Globus pallidus (tissue), 1 donor: ENCODE measurements around the gene NTM.

Experiments used
- DNase-seq: peaks from one replicate; pipeline ENCODE4 v3.0.0-alpha.2; 2015; ENCODE audit warnings: low spot score

Gene NTM

DNA sequence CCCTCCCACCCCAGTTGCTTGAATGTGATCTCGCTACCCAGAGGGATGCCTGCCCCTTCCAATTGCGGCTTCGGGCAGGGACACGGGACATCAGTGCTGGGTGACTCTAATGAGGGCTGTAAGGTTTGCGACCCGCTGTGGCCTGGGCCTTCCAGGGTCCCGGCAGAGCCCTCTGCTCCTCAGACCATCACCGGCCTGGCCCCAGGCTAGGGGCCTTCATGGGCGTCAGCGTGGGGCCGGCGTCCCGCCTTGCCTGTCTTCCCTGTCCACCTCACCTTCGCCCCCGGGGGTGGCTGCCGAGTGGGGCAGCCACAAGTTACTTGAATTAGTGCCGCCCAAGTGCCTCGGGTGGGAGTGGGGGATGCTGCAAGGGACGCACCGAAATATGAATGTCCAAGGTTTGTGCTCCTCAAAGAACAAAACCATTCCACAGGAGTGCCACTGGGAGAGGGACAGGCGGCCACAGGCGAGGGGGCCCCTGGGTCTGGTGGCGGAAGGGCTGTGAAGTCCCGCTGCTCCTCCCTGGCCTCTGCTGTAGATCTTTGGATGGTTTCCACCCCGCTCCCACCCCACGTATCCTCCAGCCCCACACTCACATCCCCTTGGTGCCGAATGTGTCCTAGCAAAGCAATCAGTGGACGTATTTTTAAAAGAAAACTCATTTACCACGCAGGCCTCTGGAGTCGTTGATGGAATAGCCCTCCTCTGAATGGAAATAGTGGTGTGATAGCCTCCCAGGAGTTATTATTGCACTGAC, 317.1 kb downstream of the NTM start:
- DNase-seq, result no peak

GRCh38 chr11:131688048-131688693, 317.8 kb downstream of the NTM start:
- DNase-seq, result no peak

DNA sequence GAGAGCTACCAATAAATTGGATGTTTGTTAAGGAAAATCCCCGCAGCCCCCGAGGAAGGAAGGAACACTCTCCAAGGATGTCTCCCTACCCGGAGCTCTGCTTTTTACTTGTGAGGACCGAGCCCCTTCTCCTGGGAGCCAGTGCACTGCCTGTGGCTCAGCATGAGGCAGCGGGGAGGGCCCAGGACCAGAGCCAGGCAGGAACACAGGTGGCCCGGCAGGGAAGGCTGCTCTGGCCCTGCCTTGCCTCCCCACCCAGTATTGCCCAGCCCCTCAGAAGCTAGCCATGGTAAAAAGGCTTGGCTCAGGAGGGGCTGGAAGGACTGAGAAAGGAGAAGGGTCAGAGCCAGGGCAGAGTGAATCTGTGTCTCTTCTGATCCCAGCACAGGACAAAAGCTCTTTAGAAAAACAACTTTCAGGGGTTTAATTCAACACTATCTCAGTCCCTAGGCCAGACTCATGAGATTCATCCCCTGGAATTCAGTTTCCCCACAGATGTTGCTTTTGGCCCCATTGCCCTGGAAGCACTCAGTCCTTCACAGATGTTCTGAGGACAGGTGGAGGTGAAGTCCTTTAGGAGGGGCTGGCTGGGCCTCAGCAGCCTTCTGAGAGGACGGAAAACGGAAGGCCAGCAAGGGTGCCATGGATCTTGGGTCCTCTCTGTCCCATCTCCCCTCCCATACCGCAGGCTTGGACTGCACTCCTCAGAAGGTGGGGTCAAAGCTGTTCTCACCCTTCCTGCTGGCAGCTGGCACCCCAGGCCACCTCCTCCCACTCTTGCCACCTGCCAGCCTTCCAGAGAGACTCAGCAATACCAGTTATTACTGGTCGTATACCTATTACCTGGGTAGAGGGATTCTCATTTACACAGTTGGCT, 318.9 kb downstream of the NTM start:
- no peak for DNase-seq

DNA sequence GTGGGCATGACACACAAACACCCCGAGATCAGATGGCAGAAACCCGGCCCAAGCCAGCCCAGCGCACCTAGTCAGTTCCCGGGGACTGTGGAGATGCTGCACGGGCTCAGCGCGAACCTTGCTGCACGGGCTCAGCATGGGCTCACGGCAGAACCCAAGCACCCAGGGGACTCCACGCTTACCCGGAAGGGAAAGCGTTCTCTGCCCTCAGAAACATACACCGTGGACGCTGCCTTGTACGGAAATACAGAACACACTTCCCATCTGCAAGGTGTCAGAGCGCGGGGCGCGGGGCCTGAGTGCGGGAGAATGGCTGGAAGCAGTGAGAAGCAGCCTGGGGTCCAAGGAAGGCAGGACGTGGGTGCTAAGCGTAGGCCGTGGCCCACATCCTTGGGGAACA, 319.9 kb downstream of the NTM start:
- no peak for DNase-seq

GRCh38 chr11:131690776-131691175, 320.4 kb downstream of the NTM start:
- DNase-seq, result no peak

DNA sequence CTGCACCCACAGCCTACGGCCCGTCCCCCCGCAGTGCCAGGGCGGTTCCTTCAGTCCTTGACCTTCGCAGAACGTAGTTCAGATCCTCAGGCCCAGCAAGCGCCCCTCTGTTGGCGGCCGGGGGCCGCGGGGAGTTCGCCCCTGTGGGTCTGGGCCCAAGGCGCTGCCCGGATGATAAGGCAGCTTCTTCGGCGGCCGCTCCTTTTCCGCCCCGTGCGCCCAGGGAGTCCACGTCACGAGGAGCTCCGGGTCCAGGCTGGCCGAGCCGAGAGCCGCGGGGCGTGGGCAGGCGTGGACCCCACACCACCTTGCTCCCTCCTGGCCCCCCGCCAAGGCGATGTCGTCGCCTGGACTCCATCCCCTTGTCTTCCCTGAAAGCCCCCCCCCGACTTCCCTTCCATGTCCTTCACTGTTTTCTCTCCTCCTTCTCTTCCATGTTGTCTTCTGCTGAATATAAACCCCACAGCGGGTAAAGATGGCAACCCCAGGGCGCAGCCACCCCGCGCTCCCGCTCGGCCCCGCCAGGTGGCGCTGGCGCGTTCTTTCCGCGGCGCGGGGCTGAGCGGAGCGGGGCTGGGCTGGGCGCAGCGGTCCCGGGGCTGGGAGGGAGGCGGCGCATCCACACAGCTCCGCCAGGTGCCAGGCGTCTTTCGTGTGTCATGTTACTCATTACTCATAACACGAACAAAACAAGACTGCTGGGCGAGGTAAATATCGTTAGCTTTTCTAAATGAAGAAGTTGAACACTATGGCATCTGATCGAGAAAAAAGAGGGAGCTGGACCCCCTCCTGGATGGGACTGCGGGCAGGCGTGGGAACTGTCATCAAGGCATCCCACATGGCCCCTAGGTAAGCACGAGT, 321.0 kb downstream of the NTM start:
- no peak for DNase-seq

- DNase-seq, result no peak
Measured at GRCh38 chr11:131692151-131692550, 321.7 kb downstream of the NTM start.

DNA sequence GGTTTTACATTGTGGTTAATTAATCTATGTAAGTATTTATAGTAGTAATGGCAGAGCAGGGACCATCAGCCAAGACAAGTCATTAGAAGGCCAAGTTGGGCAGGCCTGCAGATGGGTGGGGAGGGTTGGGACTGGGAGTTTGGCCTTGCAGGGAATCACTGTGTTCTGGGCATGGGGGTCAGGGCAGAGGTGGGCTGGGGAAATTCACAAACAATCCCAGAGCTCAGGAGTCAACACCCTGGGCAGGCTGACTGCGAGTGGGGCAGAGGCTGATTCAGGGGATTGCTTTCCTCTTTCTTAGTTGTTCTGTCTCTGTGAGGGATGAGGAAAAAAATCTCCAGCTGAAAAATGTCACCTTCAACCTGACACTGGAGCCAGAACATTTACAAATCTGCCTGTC, 322.5 kb downstream of the NTM start:
- no peak for DNase-seq

DNA sequence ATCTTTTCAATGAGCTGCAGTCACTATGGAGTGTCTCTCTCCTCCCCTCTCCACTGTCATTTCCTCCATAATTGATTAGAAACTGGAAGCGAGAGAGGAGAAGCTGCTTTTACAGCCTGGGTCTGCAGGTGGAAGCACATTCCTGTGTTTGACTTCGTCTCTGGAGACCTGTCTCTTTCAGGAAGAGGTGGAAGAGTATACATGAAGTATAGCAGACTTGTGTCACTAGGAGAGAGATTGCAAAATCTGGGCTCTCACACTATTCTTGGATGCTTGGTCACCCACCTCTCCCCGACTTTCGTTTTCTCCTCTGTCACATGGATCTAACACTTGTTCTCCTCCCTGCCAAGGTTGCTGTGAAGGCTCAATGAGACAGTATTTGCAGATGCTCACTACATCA, 323.3 kb downstream of the NTM start:
- DNase-seq, result no peak

DNA sequence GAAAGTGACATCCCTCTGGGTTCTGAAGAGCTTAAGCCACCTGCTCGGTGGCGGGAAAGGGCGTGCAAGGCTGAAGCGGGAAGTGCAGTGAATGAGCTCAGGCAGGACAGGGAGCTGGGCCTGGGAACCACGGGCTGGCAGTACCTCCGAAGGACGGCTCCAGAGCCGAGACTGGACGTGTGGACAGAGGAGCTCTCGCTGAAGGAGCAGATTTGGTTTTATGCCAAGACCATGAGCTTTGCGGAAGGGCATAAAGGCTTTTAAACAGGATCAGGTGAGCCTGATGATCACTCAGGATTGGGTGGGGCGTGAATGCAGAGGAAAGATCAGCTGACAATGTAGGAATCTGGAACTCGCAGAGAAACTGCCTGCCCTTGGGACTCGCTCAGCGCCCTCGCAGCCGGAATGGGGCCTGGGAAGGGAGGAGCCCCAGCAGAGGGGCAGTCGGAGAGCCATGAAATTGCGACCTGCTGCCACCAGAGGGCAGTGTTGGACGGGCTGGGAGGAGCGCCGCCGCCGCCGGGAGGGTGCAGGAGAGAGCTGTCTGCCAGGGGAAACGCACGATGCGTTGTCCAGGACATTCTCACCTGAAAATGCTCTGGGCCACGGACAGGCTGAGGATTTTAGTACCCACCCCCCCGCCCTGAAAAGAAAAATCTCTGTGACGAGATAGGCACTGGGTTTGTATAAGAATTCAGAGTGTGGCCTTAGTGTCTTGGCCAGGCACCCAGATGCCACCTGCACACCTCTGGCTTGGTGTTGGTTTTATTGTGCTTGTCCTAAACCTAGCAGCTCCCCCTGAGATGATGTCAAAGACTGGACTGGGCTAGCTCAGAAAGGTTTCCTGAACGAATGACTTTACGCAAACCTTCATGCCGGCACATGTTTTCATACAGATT, 324.4 kb downstream of the NTM start:
- DNase-seq, result peak; percentile 84

DNA sequence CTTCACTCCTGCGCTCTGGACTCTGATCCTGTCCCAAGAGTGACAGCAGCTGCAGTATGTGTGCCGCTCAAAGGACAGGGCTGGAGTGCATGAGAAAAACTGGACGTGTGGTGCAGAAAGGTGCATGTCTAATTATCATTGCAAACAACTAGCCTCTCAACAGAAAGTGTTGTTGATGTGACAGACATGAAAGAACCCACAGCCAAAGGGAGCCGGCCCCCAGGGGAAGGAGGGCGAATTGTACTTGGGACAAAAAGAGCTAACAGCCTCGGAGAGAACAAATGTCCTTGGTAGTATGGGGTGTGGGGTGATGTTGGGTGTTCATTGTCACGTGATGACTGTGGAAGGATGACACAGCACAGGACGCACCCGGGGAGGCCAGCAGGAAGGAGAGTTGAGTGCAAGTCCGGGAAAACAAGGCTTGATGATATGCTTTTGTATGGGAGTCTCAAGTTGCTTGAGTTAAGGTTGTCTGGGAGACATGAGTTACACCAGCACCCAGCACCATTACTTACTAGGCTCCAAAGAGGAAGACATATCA, 325.5 kb downstream of the NTM start:
- no peak for DNase-seq

- DNase-seq, result no peak
Measured at GRCh38 chr11:131696690-131697089, 326.3 kb downstream of the NTM start.

GRCh38 chr11:131703311-131703710, 332.9 kb downstream of the NTM start:
- no peak for DNase-seq

DNA sequence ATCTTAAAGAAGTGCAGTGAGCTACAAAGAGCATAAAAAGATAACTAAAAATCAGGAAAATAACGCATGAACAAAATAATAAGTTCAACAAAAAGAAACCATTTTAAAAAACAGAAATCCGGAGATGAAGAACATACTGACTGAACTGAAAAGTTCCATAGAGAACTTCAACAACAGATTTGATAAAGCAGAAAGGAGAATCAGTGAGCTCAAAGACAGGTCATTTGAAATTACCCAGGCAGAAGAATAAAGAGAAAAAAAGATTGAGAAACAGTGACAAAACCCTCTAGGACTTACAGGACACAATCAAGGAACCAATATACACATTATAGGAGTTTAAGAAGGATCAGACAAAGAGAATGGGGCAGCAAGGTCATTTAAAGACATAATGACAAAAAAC, 334.3 kb downstream of the NTM start:
- DNase-seq, result no peak

- no peak for DNase-seq
Measured at GRCh38 chr11:131710511-131710910, 340.1 kb downstream of the NTM start.

DNA sequence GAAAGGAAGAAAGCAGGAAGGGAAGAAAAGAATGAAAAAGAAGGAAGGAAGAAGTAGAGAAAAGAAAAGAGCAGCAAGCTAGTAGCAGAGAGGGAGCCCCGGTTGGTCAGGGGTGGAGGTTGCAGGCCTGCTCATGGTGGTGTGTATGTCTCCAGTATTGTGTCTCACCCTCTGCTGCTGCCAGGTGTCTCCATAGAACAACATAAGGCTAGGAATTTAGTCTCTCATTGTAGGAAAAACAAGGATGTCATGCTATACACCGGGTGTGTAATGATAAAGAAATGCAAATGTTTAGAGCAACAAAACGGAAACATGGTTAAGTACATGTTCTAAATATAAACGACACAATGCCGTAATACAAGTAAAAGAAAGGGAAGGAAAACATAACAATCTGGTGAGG, 342.5 kb downstream of the NTM start:
- DNase-seq, result no peak

DNA sequence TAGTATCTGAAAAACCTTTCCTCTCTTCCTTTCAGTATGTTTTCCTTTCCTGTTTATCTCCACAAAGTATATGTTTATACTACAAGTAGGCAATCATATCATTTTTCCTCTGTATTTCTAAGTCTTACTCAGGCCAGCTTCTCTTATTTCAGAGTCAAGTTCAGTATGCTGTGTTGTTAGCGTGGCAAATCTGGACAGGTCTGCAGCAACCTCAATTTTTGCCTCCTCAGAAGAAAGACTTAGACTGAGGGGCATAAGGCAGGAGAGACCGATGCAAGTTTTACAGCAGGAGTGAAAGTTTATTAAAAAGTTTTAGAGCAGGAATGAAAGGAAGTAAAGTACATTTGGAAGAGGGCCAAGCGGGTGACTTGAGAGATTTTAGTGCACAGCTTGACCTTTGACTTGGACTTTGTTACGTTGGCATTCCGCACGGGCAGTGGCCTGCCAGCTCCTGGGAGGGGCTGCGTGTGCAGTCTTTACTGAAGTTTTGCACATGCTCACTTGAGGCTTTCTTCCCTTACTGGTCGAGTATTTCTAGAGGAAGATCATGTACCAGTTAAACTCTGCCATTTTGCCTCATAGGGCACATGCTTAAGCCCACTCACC, 343.2 kb downstream of the NTM start:
- DNase-seq, result no peak

- no peak for DNase-seq
Measured at GRCh38 chr11:131717616-131718015, 347.2 kb downstream of the NTM start.

- no peak for DNase-seq
Measured at GRCh38 chr11:131723088-131723487, 352.7 kb downstream of the NTM start.

DNA sequence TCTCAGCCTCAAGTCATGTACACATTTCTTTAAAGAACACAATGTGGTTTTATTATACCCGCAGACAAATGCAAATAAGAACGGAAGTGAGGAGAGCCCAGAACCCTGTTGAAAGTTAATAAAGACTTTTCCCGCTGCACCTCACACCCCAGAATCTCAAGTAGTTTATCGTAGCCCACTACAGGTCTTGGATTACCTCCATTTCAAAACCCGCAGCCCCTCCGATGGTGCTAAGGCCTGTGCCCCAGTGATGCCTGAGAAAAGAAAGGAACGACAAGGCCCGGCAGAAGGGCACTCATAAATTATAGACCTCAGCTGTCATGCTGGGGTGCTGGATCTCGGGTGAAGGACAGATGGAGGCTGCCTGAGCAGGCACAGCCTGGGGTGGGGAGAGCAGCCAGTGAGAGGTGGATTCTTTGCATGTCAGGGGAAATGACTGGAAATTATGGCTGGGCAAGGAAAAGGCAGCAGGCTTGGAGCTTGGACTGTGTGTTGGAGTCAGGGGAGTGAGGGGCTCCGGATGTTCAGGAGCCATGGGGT, 354.1 kb downstream of the NTM start:
- no peak for DNase-seq
